ENCODE data around the gene BCL2L12.
"Not testable (repeated sequence)": the region's sequence is repeated elsewhere in the genome, so short reads cannot be mapped to it uniquely, and the experiment has no call there.

Gene BCL2L12, protein sequence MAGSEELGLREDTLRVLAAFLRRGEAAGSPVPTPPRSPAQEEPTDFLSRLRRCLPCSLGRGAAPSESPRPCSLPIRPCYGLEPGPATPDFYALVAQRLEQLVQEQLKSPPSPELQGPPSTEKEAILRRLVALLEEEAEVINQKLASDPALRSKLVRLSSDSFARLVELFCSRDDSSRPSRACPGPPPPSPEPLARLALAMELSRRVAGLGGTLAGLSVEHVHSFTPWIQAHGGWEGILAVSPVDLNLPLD
- long read RNA-seq, donor 1, transcript BCL2L12-212 (7 exons, 1,854 nt), result major isoform, 10 of 25 reads
- long read RNA-seq, donor 1, partial matches to known transcripts, result 12 of 25 reads
- long read RNA-seq, donor 1, other reads (novel, unspliced or antisense), result 0 of 25 reads
- long read RNA-seq, donor 2, transcript BCL2L12-212 (7 exons, 1,854 nt), result major isoform, 8 of 20 reads
- long read RNA-seq, donor 2, partial matches to known transcripts, result 8 of 20 reads
- long read RNA-seq, donor 2, other reads (novel, unspliced or antisense), result 0 of 20 reads
- long read RNA-seq, donor 3, partial matches to known transcripts, result 6 of 13 reads
- long read RNA-seq, donor 3, other reads (novel, unspliced or antisense), result 0 of 13 reads
- long read RNA-seq, donor 4, partial matches to known transcripts, result 17 of 19 reads
- long read RNA-seq, donor 4, other reads (novel, unspliced or antisense), result 0 of 19 reads
- long read RNA-seq, donor 5, transcript BCL2L12-212 (7 exons, 1,854 nt), result major isoform, 8 of 20 reads
- long read RNA-seq, donor 5, partial matches to known transcripts, result 9 of 20 reads
- long read RNA-seq, donor 5, other reads (novel, unspliced or antisense), result 0 of 20 reads
- long read RNA-seq, donor 6, transcript BCL2L12-212 (7 exons, 1,854 nt), result major isoform, 7 of 8 reads
- long read RNA-seq, donor 6, partial matches to known transcripts, result 0 of 8 reads
- long read RNA-seq, donor 6, other reads (novel, unspliced or antisense), result 0 of 8 reads
- long read RNA-seq, donor 7, transcript BCL2L12-212 (7 exons, 1,854 nt), result major isoform, 16 of 24 reads
- long read RNA-seq, donor 7, partial matches to known transcripts, result 7 of 24 reads
- long read RNA-seq, donor 7, other reads (novel, unspliced or antisense), result 0 of 24 reads
- long read RNA-seq, donor 8, transcript BCL2L12-212 (7 exons, 1,854 nt), result major isoform, 14 of 22 reads
- long read RNA-seq, donor 8, partial matches to known transcripts, result 5 of 22 reads
- long read RNA-seq, donor 8, other reads (novel, unspliced or antisense), result 0 of 22 reads

GRCh38 chr19:49665351-49666119 is at the start of gene BCL2L12, which contains the start of gene IRF3:
Gene BCL2L12, plus strand, starts transcription at chr19:49665933. Its CDS starts 760 bp downstream, at chr19:49666693.
Gene IRF3, minus strand, starts transcription at chr19:49665857. Its CDS starts 1,019 bp downstream, at chr19:49664838.
- DNase-seq, result peak; percentile 88

GRCh38 chr19:49616532-49616931 is 49.2 kb upstream of the BCL2L12 start:
- no peak for DNase-seq

DNA sequence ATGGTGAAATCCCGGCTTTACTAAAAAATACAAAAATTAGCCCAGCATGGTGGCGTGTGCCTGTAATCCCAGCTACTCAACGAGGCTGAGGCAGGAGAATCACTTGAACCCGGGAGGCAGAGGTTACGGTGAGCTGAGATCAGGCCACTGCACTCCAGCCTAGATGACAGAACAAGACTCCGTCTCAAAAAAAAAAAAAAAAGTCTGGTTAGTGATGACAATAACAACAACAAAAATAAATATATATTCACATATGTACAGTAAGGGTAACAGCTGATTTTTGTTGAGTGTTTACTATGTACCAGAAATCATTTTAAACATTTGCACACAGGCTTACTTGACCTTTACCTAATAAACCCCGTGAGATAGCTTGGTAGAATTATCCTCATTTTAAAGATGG is 48.8 kb upstream of the BCL2L12 start:
- no peak for DNase-seq

- not testable (repeated sequence) for DNase-seq
These were observed 47.9 kb upstream of the BCL2L12 start for GRCh38 chr19:49617860-49618259.

DNA sequence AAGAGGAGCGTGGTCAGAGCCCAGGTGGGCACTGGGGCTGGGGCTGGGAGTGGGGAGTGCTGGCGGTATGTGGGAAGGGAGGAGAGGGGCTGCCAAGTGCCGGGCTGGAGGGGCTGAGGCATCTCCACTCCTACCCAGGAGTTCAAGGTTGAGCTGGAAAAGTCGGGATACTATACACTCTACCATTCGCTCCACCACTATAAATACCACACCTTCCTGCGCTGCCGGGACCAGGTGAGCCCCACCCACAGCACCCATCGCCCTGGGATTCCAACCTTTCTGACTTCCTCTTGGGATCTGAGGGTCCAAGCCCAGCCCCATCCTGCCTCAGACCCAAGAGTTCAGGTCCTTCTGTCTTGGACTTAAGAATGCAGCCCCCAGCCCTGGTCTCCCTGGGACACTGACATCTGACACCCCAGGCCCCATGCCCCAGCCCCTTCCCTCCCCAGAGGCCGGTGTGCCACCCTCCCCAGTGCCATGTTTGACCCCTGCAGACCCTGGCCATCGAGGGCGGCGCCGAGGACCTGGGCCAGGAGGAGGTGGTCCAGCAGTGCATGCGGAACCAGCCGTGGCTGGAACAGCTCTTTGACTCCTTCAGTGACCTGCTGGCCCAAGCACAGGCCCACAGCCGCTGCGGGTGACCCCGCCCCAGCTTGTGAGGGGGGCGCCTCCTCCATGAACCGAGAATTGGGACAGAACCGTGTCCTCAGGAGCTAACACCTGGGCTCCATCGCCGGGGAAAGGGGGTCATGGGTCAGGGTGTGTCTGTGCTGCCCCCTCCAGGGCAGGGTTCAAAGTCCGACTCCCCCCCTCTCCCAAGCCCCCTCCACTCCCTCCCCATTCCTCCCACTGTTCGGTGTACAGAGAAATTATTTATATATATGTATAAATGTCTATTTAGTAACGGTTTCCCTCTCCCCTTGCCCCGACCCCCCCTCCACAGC is 40.5 kb upstream of the BCL2L12 start:
- no peak for DNase-seq

DNA sequence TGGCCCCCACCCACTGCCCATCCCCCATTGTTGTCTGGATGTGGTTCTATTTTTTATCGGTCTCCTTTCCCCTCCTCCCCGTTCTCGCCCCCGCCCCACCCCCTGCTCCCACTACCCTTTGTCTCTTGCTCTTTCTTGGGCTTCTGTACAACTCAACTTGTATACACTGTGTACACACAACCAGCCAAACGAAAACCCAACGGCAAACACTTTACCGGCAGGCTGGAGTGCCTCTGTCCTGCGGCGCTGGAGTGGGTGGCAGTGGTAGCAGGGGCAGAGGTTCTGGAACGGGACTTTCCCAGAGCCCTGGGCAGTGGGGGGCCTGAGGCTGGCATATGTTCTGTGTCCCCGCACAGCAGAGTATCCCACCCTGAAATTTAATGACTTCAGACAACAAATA is 39.5 kb upstream of the BCL2L12 start:
- no peak for DNase-seq

DNA sequence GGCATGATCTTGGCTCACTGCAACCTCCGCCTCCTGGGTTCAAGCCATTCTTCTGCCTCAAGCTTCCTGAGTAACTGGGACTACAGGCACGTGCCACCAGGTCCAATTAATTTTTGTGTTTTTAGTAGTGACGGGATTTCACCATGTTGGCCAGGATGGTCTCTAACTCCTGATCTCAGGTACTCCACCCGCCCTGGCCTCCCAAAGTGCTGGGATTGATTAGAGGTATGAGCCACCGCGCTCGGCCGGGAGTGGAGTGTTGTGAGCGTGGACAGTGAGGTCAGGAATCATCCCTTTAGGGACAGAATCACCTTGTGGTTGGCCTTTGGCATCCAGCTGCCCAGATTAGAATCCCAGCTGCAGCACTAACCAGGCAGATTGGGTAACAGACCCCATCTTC is 36.1 kb upstream of the BCL2L12 start:
- no peak for DNase-seq

- DNase-seq, result no peak
These were observed 34.6 kb upstream of the BCL2L12 start for GRCh38 chr19:49631014-49631588.

- DNase-seq, result no peak
These were observed 34.0 kb upstream of the BCL2L12 start for GRCh38 chr19:49631610-49632192.

- no peak for DNase-seq
These were observed 33.2 kb upstream of the BCL2L12 start for GRCh38 chr19:49632576-49632975.

GRCh38 chr19:49633273-49633672 is 32.5 kb upstream of the BCL2L12 start:
- not testable (repeated sequence) for DNase-seq

GRCh38 chr19:49635530-49636232 is 30.1 kb upstream of the BCL2L12 start:
- DNase-seq, result no peak

- no peak for DNase-seq
These were observed 29.4 kb upstream of the BCL2L12 start for GRCh38 chr19:49636233-49636932.

GRCh38 chr19:49637821-49638738 is 27.7 kb upstream of the BCL2L12 start:
- DNase-seq, result no peak

DNA sequence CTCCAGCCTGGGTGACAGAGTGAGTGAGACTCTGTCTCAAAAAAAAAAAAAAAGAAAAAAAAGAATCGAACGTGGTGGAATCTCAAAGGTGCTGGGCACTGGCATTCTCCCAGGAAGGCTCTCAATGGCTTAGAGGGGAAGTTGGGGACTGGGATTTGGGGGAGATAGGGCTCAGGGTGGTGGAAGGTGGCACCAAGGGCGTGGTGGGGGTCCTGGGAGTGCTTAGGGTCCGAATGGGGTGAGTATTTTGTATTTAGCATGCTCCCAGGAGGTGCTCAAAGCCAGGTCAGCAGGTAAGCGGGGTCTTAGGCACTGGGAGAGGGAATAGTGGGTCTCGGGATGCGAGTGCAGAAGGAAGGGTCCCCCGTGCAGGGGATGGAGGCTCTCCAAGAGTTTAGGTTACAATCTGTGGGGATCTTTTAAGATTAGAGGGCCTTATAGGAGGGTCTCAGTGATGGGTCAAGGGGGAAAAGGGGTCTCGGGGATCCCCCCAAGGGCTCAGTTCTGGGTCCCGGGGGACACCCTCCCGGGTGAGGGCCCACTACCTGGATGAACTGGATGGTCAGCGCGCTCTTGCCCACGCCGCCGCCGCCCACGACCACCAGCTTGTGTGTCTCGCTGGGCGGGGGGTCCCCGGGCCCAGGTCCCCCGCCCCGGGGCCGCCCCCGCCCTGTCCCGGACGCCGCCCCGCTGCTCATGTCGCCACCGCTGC is 26.2 kb upstream of the BCL2L12 start:
- DNase-seq, result peak; percentile 52

Data from right kidney (tissue), 9 donors.